HG02884 (cell line): ENCODE data around the gene FBLN5.

Experiments
- ATAC-seq: cut with Tn5 transposase; IDR thresholded peaks from one replicate; pipeline ENCODE4 v1.9.1; 2021; ENCODE audit warnings: mild to moderate bottlenecking, moderate library complexity; ENCODE audit not compliant: unreplicated experiment

The FBLN5 gene

DNA sequence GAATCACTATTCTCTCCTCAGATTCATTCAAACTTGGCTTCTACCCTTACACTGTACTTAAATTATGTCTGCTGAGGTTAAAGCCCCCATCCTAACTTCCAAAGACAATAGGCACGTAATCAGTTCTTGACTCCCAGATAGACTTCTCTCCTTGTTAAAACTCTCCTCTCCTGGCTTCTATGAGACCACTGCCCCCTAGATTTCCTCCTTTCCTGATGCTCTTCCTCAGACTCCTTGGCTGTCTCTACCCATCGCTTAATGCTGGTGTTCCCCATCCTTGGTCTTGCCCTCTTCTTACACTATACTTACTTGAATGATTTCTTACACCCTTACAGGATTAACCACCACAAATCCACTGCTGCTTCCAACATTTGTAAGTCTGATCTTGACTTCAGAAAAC, 112.9 kb downstream of the FBLN5 start:
- no peak for ATAC-seq

DNA sequence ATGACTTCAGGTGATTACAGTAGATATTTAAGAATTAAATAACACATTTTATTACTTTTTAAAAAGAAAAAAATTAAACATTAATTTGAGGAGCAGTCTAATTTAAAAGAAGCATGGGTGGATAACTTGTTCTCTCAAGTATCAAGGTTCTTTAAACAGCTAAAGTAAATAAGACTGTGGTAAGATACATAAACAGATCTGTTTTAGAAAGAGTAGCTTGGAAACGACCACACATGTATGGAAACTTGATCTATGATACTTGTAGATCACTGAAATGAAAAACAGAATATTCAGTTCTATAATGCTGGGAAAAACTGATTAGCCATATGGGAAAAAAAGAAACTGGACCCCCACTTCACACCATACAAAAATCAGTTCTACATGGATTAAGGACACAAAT, 116.2 kb downstream of the FBLN5 start:
- ATAC-seq = no peak

DNA sequence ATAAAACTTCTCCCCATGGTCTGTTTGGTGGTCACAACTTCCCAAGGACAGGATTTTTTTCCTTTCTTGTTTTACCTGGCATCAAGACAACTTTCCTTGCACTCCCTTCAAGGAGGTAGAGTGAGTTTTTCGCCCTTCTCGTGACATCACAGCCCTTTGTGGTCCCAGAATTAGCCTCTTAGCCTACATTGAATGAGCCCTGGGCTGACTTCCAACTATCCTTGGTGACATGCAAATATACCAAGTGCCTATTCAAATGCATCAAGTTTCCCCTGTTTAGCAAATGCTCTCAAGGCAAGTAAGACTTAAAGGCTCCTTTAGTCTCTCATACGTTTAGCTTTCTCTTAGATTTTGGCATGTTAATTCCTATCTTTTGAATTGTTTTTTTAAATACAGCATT, 116.7 kb downstream of the FBLN5 start:
- peak; percentile 89 for ATAC-seq

DNA sequence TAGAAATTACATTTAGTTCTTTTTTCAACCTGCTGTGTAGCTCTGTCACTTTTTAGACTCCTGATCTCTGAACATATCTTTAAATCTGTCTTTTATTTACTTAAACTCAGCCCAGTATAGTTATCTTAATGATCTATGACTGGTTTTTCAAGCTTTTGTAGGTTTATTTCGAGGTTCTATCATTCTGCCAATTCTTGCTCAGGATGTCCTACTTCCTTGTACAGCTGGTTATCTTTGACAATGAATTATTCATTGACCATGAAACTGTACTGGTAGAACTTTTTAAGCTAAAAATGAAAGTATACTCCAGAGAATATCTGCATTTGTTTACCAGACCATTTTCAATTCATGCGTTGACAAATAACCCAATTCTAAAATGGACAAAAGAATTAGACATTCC, 118.0 kb downstream of the FBLN5 start:
- no peak for ATAC-seq

DNA sequence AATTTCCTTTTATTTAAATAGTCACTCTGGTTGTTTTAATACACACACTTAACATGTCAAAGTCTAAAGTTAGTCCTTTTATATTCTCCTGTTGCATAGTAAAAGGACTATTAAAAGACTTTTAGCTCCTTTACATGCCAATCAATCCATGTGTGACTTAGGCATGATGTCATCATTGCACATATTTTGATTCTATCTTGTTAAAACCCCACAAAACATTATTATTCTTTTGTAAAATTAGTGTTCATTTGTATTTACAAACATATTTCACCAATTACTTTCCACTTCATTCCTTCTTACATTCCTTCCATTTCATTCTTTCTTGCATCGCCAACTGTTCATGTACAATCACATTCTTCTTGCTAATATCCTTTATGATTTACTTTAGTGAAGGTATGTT, 119.7 kb downstream of the FBLN5 start:
- no peak for ATAC-seq
